Activated naive CD4-positive, alpha-beta T cell treated with anti-CD3 and anti-CD28 coated beads, Interleukin-2, amount 10 ng/mL, durations not matched to agents 7 days and 5 days (primary cell): ENCODE data around the gene GOLGA7B.
A peak's percentile ranks its signal among the peaks of the same experiment; 100 is the strongest.
"Not testable (repeated sequence)": the region's sequence is repeated elsewhere in the genome, so short reads cannot be mapped to it uniquely, and the experiment has no call there.

Source experiments
- CTCF ChIA-PET: fragments of 350-600 bp; sonication (Branson Sonifier 250); formaldehyde crosslinking; loops from one replicate; lab custom pipeline; 2021; ENCODE audit warnings: antibody characterized with exemption; lab: Charles Lee
- DNase-seq: peaks from one replicate; pipeline ENCODE4 v3.0.0-alpha.2; 2020
- H3K27ac Mint-ChIP-seq: one replicate; pipeline ENCODE4 v1.8.0; 2021; ENCODE audit warnings: mild to moderate bottlenecking, moderate library complexity, mixed read lengths
- H3K27me3 Mint-ChIP-seq: one replicate; pipeline ENCODE4 v1.8.0; 2021; ENCODE audit warnings: mild to moderate bottlenecking, mixed read lengths
- H3K36me3 Mint-ChIP-seq: one replicate; pipeline ENCODE4 v1.8.0; 2021; ENCODE audit warnings: mixed read lengths
- H3K4me1 Mint-ChIP-seq: one replicate; pipeline ENCODE4 v1.8.0; 2021; ENCODE audit warnings: mixed read lengths
- H3K4me3 Mint-ChIP-seq: one replicate; pipeline ENCODE4 v1.8.0; 2021; ENCODE audit warnings: mild to moderate bottlenecking, moderate library complexity, mixed read lengths
- H3K9me3 Mint-ChIP-seq: one replicate; pipeline ENCODE4 v1.8.0; 2021; ENCODE audit warnings: mixed read lengths

Gene GOLGA7B

GRCh38 chr10:97821308-97822038 lies 28.2 kb upstream of the GOLGA7B start:
- H3K4me1 Mint-ChIP-seq: no peaks in the 10 kb centered on the region
- no peaks in the 10 kb centered on the region for H3K9me3 Mint-ChIP-seq
- no peak for DNase-seq
- H3K27me3 Mint-ChIP-seq: peaks cover 29% of the 10 kb centered on the region
- CTCF ChIA-PET: no interaction called here
- no peak overlapping the region for H3K27ac Mint-ChIP-seq
- H3K36me3 Mint-ChIP-seq: no peaks in the 10 kb centered on the region
- no peak overlapping the region for H3K4me3 Mint-ChIP-seq

GRCh38 chr10:97822261-97822687 lies 27.4 kb upstream of the GOLGA7B start:
- no peaks in the 10 kb centered on the region for H3K9me3 Mint-ChIP-seq
- no peak overlapping the region for H3K27ac Mint-ChIP-seq
- H3K4me3 Mint-ChIP-seq: no peak overlapping the region
- H3K27me3 Mint-ChIP-seq: peaks cover 29% of the 10 kb centered on the region
- H3K4me1 Mint-ChIP-seq: no peaks in the 10 kb centered on the region
- no peak for DNase-seq
- H3K36me3 Mint-ChIP-seq: no peaks in the 10 kb centered on the region
- CTCF ChIA-PET: no interaction called here

GRCh38 chr10:97823734-97824133 lies 25.9 kb upstream of the GOLGA7B start:
- no peak overlapping the region for H3K4me3 Mint-ChIP-seq
- no peaks in the 10 kb centered on the region for H3K9me3 Mint-ChIP-seq
- H3K27ac Mint-ChIP-seq: no peak overlapping the region
- no peak for DNase-seq
- CTCF ChIA-PET: no interaction called here
- H3K4me1 Mint-ChIP-seq: peaks cover 7% of the 10 kb centered on the region
- peaks cover 24% of the 10 kb centered on the region for H3K27me3 Mint-ChIP-seq
- no peaks in the 10 kb centered on the region for H3K36me3 Mint-ChIP-seq

GRCh38 chr10:97825020-97825760 lies 24.5 kb upstream of the GOLGA7B start:
- Mint-ChIP-seq H3K27me3 (peaks cover 11% of the 10 kb centered on the region), H3K36me3 (no peaks in the 10 kb centered on the region), H3K4me3 (no peak overlapping the region), H3K27ac (no peak overlapping the region), H3K4me1 (peaks cover 20% of the 10 kb centered on the region), H3K9me3 (no peaks in the 10 kb centered on the region)
- DNase-seq: no peak
- CTCF ChIA-PET: no interaction called here

- CTCF ChIA-PET: interaction anchor here (0.9 to 1.1 kb wide), 3 partner anchors 16 to 35 kb away, joined by 3 to 8 read pairs (median 4); no protein-coding TSS in a partner anchor
- no peaks in the 10 kb centered on the region for H3K36me3 Mint-ChIP-seq
These were observed 22.8 kb upstream of the GOLGA7B start for GRCh38 chr10:97826892-97827291.

GRCh38 chr10:97827702-97828291 lies 21.8 kb upstream of the GOLGA7B start:
- no peak overlapping the region for H3K4me3 Mint-ChIP-seq
- H3K9me3 Mint-ChIP-seq: no peaks in the 10 kb centered on the region
- peaks cover 21% of the 10 kb centered on the region for H3K4me1 Mint-ChIP-seq
- DNase-seq: no peak
- H3K27me3 Mint-ChIP-seq: peaks cover 12% of the 10 kb centered on the region
- H3K27ac Mint-ChIP-seq: peak overlapping the region; percentile 53
- no peaks in the 10 kb centered on the region for H3K36me3 Mint-ChIP-seq
- CTCF ChIA-PET: interaction anchor here (0.7 to 1.1 kb wide), 4 partner anchors 16 to 126 kb away, joined by 3 to 8 read pairs (median 4); no protein-coding TSS in a partner anchor

More at GRCh38 chr10:97826892-97827291, 22.8 kb upstream of the GOLGA7B start:
- H3K27me3 Mint-ChIP-seq: peaks cover 14% of the 10 kb centered on the region
- DNase-seq: no peak
- H3K4me3 Mint-ChIP-seq: no peak overlapping the region
- H3K27ac Mint-ChIP-seq: no peak overlapping the region
- H3K4me1 Mint-ChIP-seq: peaks cover 21% of the 10 kb centered on the region
- H3K9me3 Mint-ChIP-seq: no peaks in the 10 kb centered on the region

- Mint-ChIP-seq H3K27ac (no peak overlapping the region), H3K9me3 (no peaks in the 10 kb centered on the region), H3K27me3 (peaks cover 13% of the 10 kb centered on the region), H3K36me3 (no peaks in the 10 kb centered on the region), H3K4me1 (peaks cover 21% of the 10 kb centered on the region), H3K4me3 (no peak overlapping the region)
- peak; percentile 51 for DNase-seq
- CTCF ChIA-PET: interaction anchor here (0.7 to 0.8 kb wide), 2 partner anchors 37 to 62 kb away, joined by 3 to 5 read pairs; no protein-coding TSS in a partner anchor
These were observed 20.9 kb upstream of the GOLGA7B start for GRCh38 chr10:97828721-97829120.

GRCh38 chr10:97830064-97830463 lies 19.6 kb upstream of the GOLGA7B start:
- DNase-seq: no peak
- H3K27me3 Mint-ChIP-seq: peaks cover 11% of the 10 kb centered on the region
- no peaks in the 10 kb centered on the region for H3K9me3 Mint-ChIP-seq
- no peak overlapping the region for H3K4me3 Mint-ChIP-seq
- CTCF ChIA-PET: no interaction called here
- H3K27ac Mint-ChIP-seq: no peak overlapping the region
- peaks cover 21% of the 10 kb centered on the region for H3K4me1 Mint-ChIP-seq
- no peaks in the 10 kb centered on the region for H3K36me3 Mint-ChIP-seq

GRCh38 chr10:97831259-97831658 lies 18.4 kb upstream of the GOLGA7B start:
- Mint-ChIP-seq H3K36me3 (peaks cover 2% of the 10 kb centered on the region), H3K4me3 (no peak overlapping the region), H3K4me1 (peaks cover 21% of the 10 kb centered on the region), H3K27me3 (peaks cover 16% of the 10 kb centered on the region), H3K9me3 (peaks cover 5% of the 10 kb centered on the region), H3K27ac (no peak overlapping the region)
- CTCF ChIA-PET: interaction anchor here (1.1 kb wide), 1 partner anchor 39 kb away, joined by 4 read pairs; no protein-coding TSS in a partner anchor
- no peak for DNase-seq

GRCh38 chr10:97836446-97836845 lies 13.2 kb upstream of the GOLGA7B start:
- Mint-ChIP-seq H3K9me3 (peaks cover 9% of the 10 kb centered on the region), H3K4me1 (peaks cover 14% of the 10 kb centered on the region), H3K4me3 (no peak overlapping the region), H3K27me3 (peaks cover 30% of the 10 kb centered on the region), H3K36me3 (peaks cover 6% of the 10 kb centered on the region), H3K27ac (no peak overlapping the region)
- no peak for DNase-seq
- CTCF ChIA-PET: interaction anchor here (0.6 kb wide), 1 partner anchor 131 kb away, joined by 3 read pairs; no protein-coding TSS in a partner anchor

GRCh38 chr10:97838091-97838490 lies 11.6 kb upstream of the GOLGA7B start:
- H3K27ac Mint-ChIP-seq: no peak overlapping the region
- DNase-seq: no peak
- CTCF ChIA-PET: interaction anchor here (0.9 to 1.3 kb wide), 2 partner anchors 9 to 46 kb away, joined by 3 to 4 read pairs; no protein-coding TSS in a partner anchor
- peaks cover 27% of the 10 kb centered on the region for H3K27me3 Mint-ChIP-seq
- peaks cover 6% of the 10 kb centered on the region for H3K36me3 Mint-ChIP-seq
- peaks cover 9% of the 10 kb centered on the region for H3K9me3 Mint-ChIP-seq
- H3K4me3 Mint-ChIP-seq: no peak overlapping the region
- H3K4me1 Mint-ChIP-seq: peaks cover 19% of the 10 kb centered on the region

- Mint-ChIP-seq H3K27me3 (peaks cover 24% of the 10 kb centered on the region), H3K4me1 (peaks cover 22% of the 10 kb centered on the region)
- CTCF ChIA-PET, H3K9me3 Mint-ChIP-seq, H3K4me3 Mint-ChIP-seq, H3K27ac Mint-ChIP-seq, DNase-seq, H3K36me3 Mint-ChIP-seq: not testable (repeated sequence)
These were observed 8.5 kb upstream of the GOLGA7B start for GRCh38 chr10:97841166-97841565.

- DNase-seq, H3K36me3 Mint-ChIP-seq, H3K27ac Mint-ChIP-seq, CTCF ChIA-PET, H3K4me3 Mint-ChIP-seq, H3K9me3 Mint-ChIP-seq: not testable (repeated sequence)
- peaks cover 22% of the 10 kb centered on the region for H3K4me1 Mint-ChIP-seq
- H3K27me3 Mint-ChIP-seq: peaks cover 20% of the 10 kb centered on the region
These were observed 7.5 kb upstream of the GOLGA7B start for GRCh38 chr10:97842114-97842513.
